Sigmoid colon (tissue), 7 donors: ENCODE measurements around the gene LCT. TPM values are rescaled to one million over a fixed set of nuclear protein-coding genes. Genes with fewer than 3 reads are reported as not detected.

Experiments used
- DNase-seq: peaks from one replicate; pipeline ENCODE4 v3.0.0-alpha.2; 2019
- H3K27ac ChIP-seq, 4 donors: fragments of 200-600 bp; sonication (generic); one replicate each; pipeline ENCODE4 v1.5.1; 2016 to 2019; ENCODE audit warnings: mild to moderate bottlenecking in 1 of 4
- H3K27me3 ChIP-seq, 3 donors: fragments of 200-600 bp; sonication (generic); one replicate each; pipeline ENCODE4 v1.5.1; 2019; ENCODE audit warnings: mild to moderate bottlenecking in 1 of 3
- H3K36me3 ChIP-seq, 4 donors: fragments of 200-600 bp; sonication (generic); one replicate each; pipeline ENCODE4 v1.5.1; 2016 to 2019
- H3K4me1 ChIP-seq, 4 donors: fragments of 200-600 bp; sonication (generic); one replicate each; pipeline ENCODE4 v1.5.1; 2017 to 2019
- H3K4me3 ChIP-seq, 4 donors: fragments of 200-600 bp; sonication (generic); one replicate each; pipeline ENCODE4 v1.5.1; 2017 to 2019; ENCODE audit warnings: mild to moderate bottlenecking in 2 of 4, moderate library complexity in 1 of 4
- H3K9me3 ChIP-seq, 4 donors: fragments of 200-600 bp in 3 of 4; sonication (generic) in 3 of 4; one replicate each; pipeline versions ENCODE4 v1.5.1 to v1.6.1; 2013 to 2019
- EP300 ChIP-seq, 4 donors: sonication (generic); formaldehyde crosslinking; IDR thresholded peaks; one replicate each; pipeline ENCODE4 v1.6.1; 2017; ENCODE audit warnings: antibody characterized with exemption in 4 of 4
- POLR2A ChIP-seq, 2 donors: fragments of 450-650 bp; IDR thresholded peaks; one replicate each; pipeline ENCODE4 v1.6.1; 2016; ENCODE audit warnings: antibody characterized with exemption in 2 of 2, mild to moderate bottlenecking in 2 of 2, moderate library complexity in 2 of 2
- POLR2AphosphoS5 ChIP-seq, 4 donors: sonication (generic); formaldehyde crosslinking; IDR thresholded peaks; one replicate each; pipeline ENCODE4 v1.6.1; 2017; ENCODE audit warnings: antibody characterized with exemption in 4 of 4
- WGBS, 2 donors: extraction: QIAGEN DNeasy Blood & Tissue Kit; methylation state at CpG; one replicate each; pipeline ENCODE4 v1.1.7; 2013; 5-methylcytosine and 5-hydroxymethylcytosine counted together
- intact Hi-C: fragments of 100-400 bp; cut with DNase I; formaldehyde crosslinking; loops from one replicate; pipeline ENCODE4 v1.15.1; 2023
- polyA plus RNA-seq, 3 donors: library from polyadenylated mRNA; stranded (reverse); fragments of 200-250 nt; gene quantifications; one replicate each; pipeline ENCODE4 v1.2.3, GENCODE V29; 2013
- total RNA-seq, 4 donors: library from RNA; depleted of rRNA; stranded (reverse); fragments of >200 nt; gene quantifications; one replicate each; pipeline ENCODE4 v1.1.0, GENCODE V29; 2016
- TF ChIP-seq, protein P1 (sequence below), 4 experiments: fragments of 450-650 bp in 3 of 4; fragments of 200-600 bp in 1 of 4; IDR thresholded peaks; one replicate each; pipeline ENCODE4 v1.5.1; 2016 to 2019; ENCODE audit warnings: antibody characterized with exemption in 4 of 4, mild to moderate bottlenecking in 3 of 4, moderate library complexity in 2 of 4
- donor health status: healthy with polysubstance abuse.
- donor health status: Bipolar disorder and iron deficiency.
- donor health status: healthy.

LCT gene
- total and polyA plus RNA-seq, 7 donors, result under 0.01 to 0.23 (median 0.03) TPM; not detected in 4

DNA sequence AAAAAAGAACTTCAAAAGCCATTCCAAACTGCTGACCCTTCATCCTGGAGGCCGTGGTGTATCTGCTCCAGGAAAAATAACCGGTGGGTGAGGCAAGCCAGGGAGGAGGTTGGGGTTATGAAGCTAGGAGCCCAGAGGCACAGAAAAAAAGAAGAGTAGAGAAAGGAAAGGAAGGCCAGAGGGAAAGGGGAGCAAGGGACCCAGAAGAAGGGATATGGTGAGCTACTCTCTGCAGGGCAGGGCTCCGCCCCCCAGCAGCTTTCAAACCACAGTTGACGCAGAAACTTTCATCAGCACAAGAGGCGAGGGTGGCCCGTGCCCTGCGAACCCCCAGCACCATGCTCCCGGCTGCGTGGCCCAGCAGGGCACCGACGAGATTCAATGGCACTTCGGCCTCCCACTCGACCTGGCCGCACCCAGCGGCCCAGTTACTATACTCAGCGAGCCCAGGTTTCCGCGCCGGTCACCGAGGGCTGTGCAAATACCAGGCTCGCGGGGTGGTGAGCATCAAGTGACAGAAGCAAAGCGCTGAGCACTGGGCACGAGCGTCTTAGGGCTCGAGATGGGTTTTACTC, 38.6 kb upstream of the LCT start:
- Histone ChIP-seq H3K27me3 (no peaks in the 10 kb centered on the region), H3K4me1 (peaks cover 0 to 18% (median 13%) of the 10 kb centered on the region in 4 donors), H3K27ac (peak overlapping the region; percentile 79 to 90 (median 88)), H3K9me3 (no peaks in the 10 kb centered on the region), H3K36me3 (peaks cover 0 to 8% (median 0%) of the 10 kb centered on the region in 4 donors), H3K4me3 (peak overlapping the region; percentile 50 to 96 (median 73))
- TF ChIP-seq POLR2AphosphoS5 (IDR thresholded peaks at IDR 0.05) (peak in 2 of 4 donors; percentile 27 to 31), EP300 (IDR thresholded peaks at IDR 0.05) (no peak)
- peak; percentile 73 for DNase-seq
- intact Hi-C loops, result loop anchor here (5.0 kb wide), 1 partner anchor 133 kb away; the partner anchor contains the start of gene UBXN4
- 1% methylated on average over 26 of the region's 26 CpGs for WGBS, 2 donors

DNA sequence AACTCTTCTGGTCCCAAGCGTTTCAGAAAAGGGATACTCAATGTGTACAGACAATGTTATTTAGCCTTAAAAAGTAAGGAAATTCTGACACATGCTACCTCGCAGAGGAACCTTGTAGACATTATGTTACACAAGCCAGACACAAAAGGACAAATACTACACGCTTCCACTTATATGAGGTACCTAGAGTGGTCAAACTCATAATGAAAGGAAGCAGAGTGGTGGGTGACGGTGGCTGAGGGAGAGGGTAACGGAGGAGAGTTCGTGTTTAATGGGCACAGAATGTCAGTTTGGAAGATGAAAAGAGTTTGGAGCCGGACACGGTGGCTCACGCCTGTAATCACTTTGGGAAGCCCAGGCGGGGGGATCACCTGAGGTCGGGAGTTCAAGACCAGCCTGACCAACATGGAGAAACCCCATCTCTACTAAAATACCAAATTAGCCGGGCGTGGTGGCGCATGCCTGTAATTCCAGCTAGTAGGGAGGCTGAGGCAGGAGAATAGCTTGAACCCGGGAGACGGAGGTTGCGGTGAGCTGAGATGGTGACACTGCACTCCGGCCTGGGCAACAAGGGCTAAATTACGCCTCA, 37.9 kb upstream of the LCT start:
- Histone ChIP-seq H3K27me3 (no peaks in the 10 kb centered on the region), H3K9me3 (no peaks in the 10 kb centered on the region), H3K27ac (no peak overlapping the region), H3K36me3 (peaks cover 0 to 14% (median 0%) of the 10 kb centered on the region in 4 donors), H3K4me1 (peaks cover 0 to 18% (median 13%) of the 10 kb centered on the region in 4 donors), H3K4me3 (peak overlapping the region in 3 of 4 donors; percentile 68 to 96 (median 78))
- WGBS, 2 donors, result 76 to 82% methylated on average over 19 of the region's 19 CpGs
- intact Hi-C loops, result loop anchor here (5.0 kb wide), 2 partner anchors 112 to 133 kb away; partner anchors contain the start of genes DARS1 and UBXN4
- TF ChIP-seq POLR2AphosphoS5 (IDR thresholded peaks at IDR 0.05) (no peak), EP300 (IDR thresholded peaks at IDR 0.05) (no peak), POLR2A (IDR thresholded peaks at IDR 0.05) (no peak)
- TF ChIP-seq, protein P1, sequence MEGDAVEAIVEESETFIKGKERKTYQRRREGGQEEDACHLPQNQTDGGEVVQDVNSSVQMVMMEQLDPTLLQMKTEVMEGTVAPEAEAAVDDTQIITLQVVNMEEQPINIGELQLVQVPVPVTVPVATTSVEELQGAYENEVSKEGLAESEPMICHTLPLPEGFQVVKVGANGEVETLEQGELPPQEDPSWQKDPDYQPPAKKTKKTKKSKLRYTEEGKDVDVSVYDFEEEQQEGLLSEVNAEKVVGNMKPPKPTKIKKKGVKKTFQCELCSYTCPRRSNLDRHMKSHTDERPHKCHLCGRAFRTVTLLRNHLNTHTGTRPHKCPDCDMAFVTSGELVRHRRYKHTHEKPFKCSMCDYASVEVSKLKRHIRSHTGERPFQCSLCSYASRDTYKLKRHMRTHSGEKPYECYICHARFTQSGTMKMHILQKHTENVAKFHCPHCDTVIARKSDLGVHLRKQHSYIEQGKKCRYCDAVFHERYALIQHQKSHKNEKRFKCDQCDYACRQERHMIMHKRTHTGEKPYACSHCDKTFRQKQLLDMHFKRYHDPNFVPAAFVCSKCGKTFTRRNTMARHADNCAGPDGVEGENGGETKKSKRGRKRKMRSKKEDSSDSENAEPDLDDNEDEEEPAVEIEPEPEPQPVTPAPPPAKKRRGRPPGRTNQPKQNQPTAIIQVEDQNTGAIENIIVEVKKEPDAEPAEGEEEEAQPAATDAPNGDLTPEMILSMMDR (IDR thresholded peaks at IDR 0.05), result no peak
- DNase-seq, result no peak

DNA sequence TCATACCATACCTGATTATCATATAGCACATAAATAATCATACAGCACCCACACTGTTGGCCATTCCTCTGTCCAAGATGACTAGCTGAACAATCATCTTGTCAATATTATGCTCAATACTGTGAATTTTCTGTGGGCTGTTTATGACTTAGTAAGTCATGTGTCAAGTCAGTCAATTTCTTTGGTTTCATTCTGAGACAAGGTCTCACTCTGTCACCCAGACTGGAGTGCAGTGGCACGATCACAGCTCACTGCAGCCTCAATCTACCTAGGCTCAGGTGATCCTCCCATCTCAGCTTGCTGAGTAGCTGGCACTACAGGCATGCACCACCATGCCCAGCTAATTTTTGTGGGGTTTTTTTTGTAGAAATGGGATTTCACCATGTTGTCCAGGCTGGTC, 33.6 kb upstream of the LCT start:
- Histone ChIP-seq H3K27me3 (no peaks in the 10 kb centered on the region), H3K27ac (no peak overlapping the region), H3K9me3 (no peaks in the 10 kb centered on the region), H3K4me1 (peaks cover 0 to 11% (median 7%) of the 10 kb centered on the region in 4 donors), H3K4me3 (no peak overlapping the region), H3K36me3 (peaks cover 0 to 54% (median 9%) of the 10 kb centered on the region in 4 donors)
- no peak for TF ChIP-seq POLR2A (IDR thresholded peaks at IDR 0.05)
- TF ChIP-seq POLR2AphosphoS5 (IDR thresholded peaks at IDR 0.05), result no peak
- TF ChIP-seq, protein P1 (IDR thresholded peaks at IDR 0.05), result no peak
- no peak for TF ChIP-seq EP300 (IDR thresholded peaks at IDR 0.05)
- intact Hi-C loops, result loop anchor here (5.0 kb wide), 1 partner anchor 117 kb away; the partner anchor contains the start of gene DARS1
- no peak for DNase-seq
- 81 to 91% methylated on average over 1 of the region's 1 CpG for WGBS, 2 donors

DNA sequence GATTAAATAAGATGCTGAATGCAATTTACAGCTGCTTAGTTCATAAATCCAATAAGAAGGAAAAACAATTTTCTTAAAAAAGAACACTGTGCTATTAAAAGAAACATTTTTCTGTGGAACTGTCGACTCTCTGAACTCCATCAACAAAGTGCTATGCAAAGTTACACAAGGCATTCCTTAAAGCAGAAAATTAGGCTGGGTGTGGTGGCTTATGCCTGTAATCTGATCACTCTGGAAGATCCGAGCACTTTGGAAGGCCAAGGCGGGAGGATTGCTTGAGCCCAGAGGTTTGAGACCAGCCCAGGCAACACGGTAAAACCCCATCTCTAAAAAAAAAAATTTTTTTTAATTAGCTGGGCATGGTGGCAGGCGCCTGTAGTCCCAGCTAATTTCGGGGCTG, 26.2 kb upstream of the LCT start:
- Histone ChIP-seq H3K4me1 (no peaks in the 10 kb centered on the region), H3K36me3 (peaks cover 4 to 83% (median 13%) of the 10 kb centered on the region in 4 donors), H3K27me3 (no peaks in the 10 kb centered on the region), H3K9me3 (no peaks in the 10 kb centered on the region), H3K27ac (no peak overlapping the region), H3K4me3 (no peak overlapping the region)
- no peak for DNase-seq
- WGBS, 2 donors, result 90% methylated on average over 6 of the region's 6 CpGs
- intact Hi-C loops, result no loop called here
- no peak for TF ChIP-seq EP300 (IDR thresholded peaks at IDR 0.05)
- no peak for TF ChIP-seq POLR2A (IDR thresholded peaks at IDR 0.05)
- no peak for TF ChIP-seq POLR2AphosphoS5 (IDR thresholded peaks at IDR 0.05)
- TF ChIP-seq, protein P1 (IDR thresholded peaks at IDR 0.05), result no peak

DNA sequence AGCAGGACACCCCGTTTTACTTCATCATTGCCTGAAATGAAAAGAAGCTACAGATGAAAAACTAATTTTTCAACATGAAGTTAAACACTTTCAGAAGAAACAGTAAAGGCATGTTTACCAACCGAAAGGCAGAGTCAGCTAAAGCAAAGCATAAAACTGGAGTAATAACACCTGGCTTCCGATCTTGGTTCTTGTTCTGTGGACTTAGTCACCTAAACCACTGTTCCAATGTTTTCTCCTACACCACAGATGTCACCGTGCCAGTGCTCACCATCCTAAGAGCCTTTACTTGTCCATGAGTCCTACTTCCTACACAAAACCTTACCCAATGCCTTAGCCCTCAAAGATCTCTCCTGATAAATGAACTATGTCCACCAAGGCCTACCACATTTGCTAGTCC, 25.7 kb upstream of the LCT start:
- no peaks in the 10 kb centered on the region for H3K9me3 ChIP-seq
- no peak overlapping the region for H3K27ac ChIP-seq
- TF ChIP-seq POLR2AphosphoS5 (IDR thresholded peaks at IDR 0.05) (no peak), POLR2A (IDR thresholded peaks at IDR 0.05) (no peak), EP300 (IDR thresholded peaks at IDR 0.05) (no peak)
- TF ChIP-seq, protein P1 (IDR thresholded peaks at IDR 0.05), result no peak
- H3K36me3 ChIP-seq, result peaks cover 4 to 83% (median 13%) of the 10 kb centered on the region in 4 donors
- no peak for DNase-seq
- H3K4me3 ChIP-seq, result no peak overlapping the region
- intact Hi-C loops, result no loop called here
- WGBS, 2 donors, result 88 to 89% methylated on average over 4 of the region's 4 CpGs
- no peaks in the 10 kb centered on the region for H3K4me1 ChIP-seq
- H3K27me3 ChIP-seq, result no peaks in the 10 kb centered on the region
